Body of pancreas (tissue), 4 donors: ENCODE results near the gene METTL4.

Experiments used
- CTCF ChIP-seq, 7 experiments: fragments of 450-650 bp in 4 of 7; fragments of 200-600 bp in 3 of 7; sonication (generic) in 3 of 7; IDR thresholded peaks; one replicate each; pipeline ENCODE4 v1.5.1; 2016 to 2019; ENCODE audit warnings: antibody characterized with exemption in 7 of 7
- POLR2A ChIP-seq, 3 donors: fragments of 450-650 bp; IDR thresholded peaks; one replicate each; pipeline ENCODE4 v1.6.1; 2016; ENCODE audit warnings: antibody characterized with exemption in 3 of 3, mild to moderate bottlenecking in 2 of 3

- TF ChIP-seq POLR2A (IDR thresholded peaks at IDR 0.05) (no peak), CTCF (IDR thresholded peaks at IDR 0.05) (no peak)
Measured at GRCh38 chr18:2526329-2526728, 45.0 kb downstream of the METTL4 start.
